ENCODE measurements around the gene SPAAR. TPM values are rescaled to one million over a fixed set of nuclear protein-coding genes. Genes with fewer than 3 reads are reported as not detected.

The SPAAR gene
- total and polyA plus RNA-seq, 9 of the 15 experiments (the other 6 are each of a cell fraction or from before 2014, with no cell fraction given), result not detected

DNA sequence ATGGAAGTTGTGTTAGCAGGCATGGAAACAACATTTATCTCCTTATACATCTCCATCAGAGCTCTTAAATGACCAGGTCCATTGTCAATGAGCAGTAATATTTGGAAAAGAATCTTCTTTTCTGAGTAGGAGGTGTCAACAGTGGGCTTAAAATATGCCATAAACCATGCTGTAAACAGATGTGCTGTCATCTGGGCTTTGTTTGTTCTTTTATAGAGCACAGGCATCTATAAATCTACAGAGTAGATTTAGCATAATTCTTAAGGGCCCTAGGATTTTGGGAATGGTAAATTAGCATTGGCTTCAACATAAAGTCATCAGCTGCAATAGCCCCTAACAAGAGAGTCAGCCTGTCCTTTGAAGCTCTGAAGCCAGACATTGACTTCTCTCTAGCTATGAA lies 11.0 kb upstream of the SPAAR start:
- H3K27ac ChIP-seq (ENCODE audit: extremely low read depth, low read depth, low read length), result no peak overlapping the region
- no peak overlapping the region for H3K9ac ChIP-seq (ENCODE audit: insufficient read depth in 1 of 2, low read depth in 2 of 2, low read length in 2 of 2)
- ChIA-PET CTCF (ENCODE audit: low intra/inter-chr PET ratio) (no interaction called here), POLR2A (interaction anchor here (0.7 kb wide), 1 partner anchor 555 kb away, joined by 3 read pairs; no protein-coding TSS in a partner anchor)
- no peaks in the 10 kb centered on the region for H3K79me2 ChIP-seq (ENCODE audit: control insufficient read depth, insufficient read depth, low read length)
- no peaks in the 10 kb centered on the region for H3K4me1 ChIP-seq (replicated peaks in 1 of 2; ENCODE audit: control insufficient read depth in 2 of 2, insufficient read depth in 2 of 2, low read length in 2 of 2)
- H3K4me3 ChIP-seq, result no peak overlapping the region
- intact Hi-C loops (cut with micrococcal nuclease), result no loop called here
- FAIRE-seq, result no peak
- no peak overlapping the region for H3K4me2 ChIP-seq (ENCODE audit: insufficient read depth, low read length)
- DNase-seq (ENCODE audit: extremely low read depth in 1 of 4, low spot score in 3 of 4), result no peak
- H3K27me3 ChIP-seq (ENCODE audit: control insufficient read depth in 2 of 2, insufficient read depth in 2 of 2, low read length in 2 of 2), result no peaks in the 10 kb centered on the region; a peak in 1 of 5 replicates
- H3K36me3 ChIP-seq (ENCODE audit: control insufficient read depth, insufficient read depth, low read length), result no peaks in the 10 kb centered on the region
- no peak for TF ChIP-seq LARP7 (IDR thresholded peaks at IDR 0.05)
- no peak for TF ChIP-seq RFX5 (IDR thresholded peaks at IDR 0.05; ENCODE audit: low read depth, low read length)
- TF ChIP-seq KLF13 (tag; IDR thresholded peaks at IDR 0.05; ENCODE audit: borderline replicate concordance, low read depth), result no peak
- no peak for TF ChIP-seq CHCHD3 (CRISPR knock-in tag; IDR thresholded peaks at IDR 0.05)
- no peak for TF ChIP-seq ETV6 (IDR thresholded peaks at IDR 0.05; ENCODE audit: borderline replicate concordance in 1 of 2, low read depth in 2 of 2, low read length in 1 of 2)
- TF ChIP-seq ETV6 (CRISPR knock-in tag; IDR thresholded peaks at IDR 0.05; ENCODE audit: borderline replicate concordance), result no peak
- TF ChIP-seq KDM4B (IDR thresholded peaks at IDR 0.05; ENCODE audit: borderline replicate concordance in 2 of 2, low read depth in 1 of 2), result no peak
- TF ChIP-seq MXI1 (IDR thresholded peaks at IDR 0.05; ENCODE audit: low read depth, low read length), result no peak
- H2AFZ ChIP-seq (ENCODE audit: low read depth, low read length), result no peak overlapping the region
- in situ Hi-C loops (cut with MboI), result no loop called here
- BruUV-seq (replicated peaks), result no TSS peak
- no peak for ATAC-seq
- H3K9me3 ChIP-seq (replicated peaks; ENCODE audit: control insufficient read depth, insufficient read depth, low read depth, low read length), result no peaks in the 10 kb centered on the region
- H4K20me1 ChIP-seq (replicated peaks; ENCODE audit: control insufficient read depth, insufficient read depth, low read length), result no peaks in the 10 kb centered on the region
- H3K9me1 ChIP-seq (ENCODE audit: control insufficient read depth, insufficient read depth, low read length), result no peaks in the 10 kb centered on the region

All from K562 (cell line).